Measurements from ENCODE around the gene AP3D1. TPM values are rescaled to one million over a fixed set of nuclear protein-coding genes. Genes with fewer than 3 reads are reported as not detected.

The AP3D1 gene
- total RNA-seq, 1 donor from 2014 or later, result 157 TPM

GRCh38 chr19:2081873-2082810 is 69.2 kb downstream of the AP3D1 start:
- Mint-ChIP-seq H3K27ac (ENCODE audit: unreplicated experiment) (peak overlapping the region; percentile 22), H3K4me3 (ENCODE audit: unreplicated experiment) (no peak overlapping the region), H3K9me3 (ENCODE audit: low read depth) (no peaks in the 10 kb centered on the region), H3K36me3 (ENCODE audit: low read depth) (peaks cover 14% of the 10 kb centered on the region), H3K4me1 (ENCODE audit: low read depth) (peaks cover 14% of the 10 kb centered on the region), H3K27me3 (ENCODE audit: low read depth) (no peaks in the 10 kb centered on the region)
- DNase-seq (ENCODE audit: low spot score), result no peak
- no peak for TF ChIP-seq CTCF (IDR thresholded peaks at IDR 0.05)

- peaks cover 5% of the 10 kb centered on the region for H3K4me1 Mint-ChIP-seq (ENCODE audit: low read depth)
- H3K36me3 Mint-ChIP-seq (ENCODE audit: low read depth), result peaks cover 19% of the 10 kb centered on the region
- no peak overlapping the region for H3K27ac Mint-ChIP-seq (ENCODE audit: unreplicated experiment)
- H3K27me3 Mint-ChIP-seq (ENCODE audit: low read depth), result no peaks in the 10 kb centered on the region
- H3K4me3 Mint-ChIP-seq (ENCODE audit: unreplicated experiment), result no peak overlapping the region
- TF ChIP-seq CTCF (IDR thresholded peaks at IDR 0.05), result no peak
- H3K9me3 Mint-ChIP-seq (ENCODE audit: low read depth), result no peaks in the 10 kb centered on the region
- no peak for DNase-seq (ENCODE audit: low spot score)
Observed at GRCh38 chr19:2080336-2080988, 70.9 kb downstream of the AP3D1 start.

GRCh38 chr19:2079865-2080301 is 71.5 kb downstream of the AP3D1 start:
- no peak for DNase-seq (ENCODE audit: low spot score)
- Mint-ChIP-seq H3K36me3 (ENCODE audit: low read depth) (peaks cover 16% of the 10 kb centered on the region), H3K4me3 (ENCODE audit: unreplicated experiment) (no peak overlapping the region), H3K27ac (ENCODE audit: unreplicated experiment) (no peak overlapping the region), H3K4me1 (ENCODE audit: low read depth) (no peaks in the 10 kb centered on the region), H3K9me3 (ENCODE audit: low read depth) (no peaks in the 10 kb centered on the region), H3K27me3 (ENCODE audit: low read depth) (no peaks in the 10 kb centered on the region)
- no peak for TF ChIP-seq CTCF (IDR thresholded peaks at IDR 0.05)

GRCh38 chr19:2079076-2079864 is 72.1 kb downstream of the AP3D1 start:
- no peak for TF ChIP-seq CTCF (IDR thresholded peaks at IDR 0.05)
- Mint-ChIP-seq H3K4me3 (ENCODE audit: unreplicated experiment) (no peak overlapping the region), H3K27ac (ENCODE audit: unreplicated experiment) (no peak overlapping the region), H3K9me3 (ENCODE audit: low read depth) (no peaks in the 10 kb centered on the region), H3K27me3 (ENCODE audit: low read depth) (no peaks in the 10 kb centered on the region), H3K36me3 (ENCODE audit: low read depth) (peaks cover 17% of the 10 kb centered on the region), H3K4me1 (ENCODE audit: low read depth) (no peaks in the 10 kb centered on the region)
- DNase-seq (ENCODE audit: low spot score), result no peak

Data from chondrocyte (in vitro differentiated cells).